H9 (cell line): ENCODE data around the gene PRKAG3. TPM values are rescaled to one million over a fixed set of nuclear protein-coding genes. Genes with fewer than 3 reads are reported as not detected.

ENCODE experiments used
- microRNA-seq: library from miRNA; unstranded; fragments of <30 nt; microRNA quantifications from one replicate; pipeline ENCODE4, GENCODE V29; 2020; ENCODE audit warnings: borderline microRNAs expressed
- total RNA-seq: library from RNA; stranded (reverse); gene quantifications from 2 replicates; pipeline ENCODE4 v1.2.1, GENCODE V29; 2021

Gene PRKAG3
- total RNA-seq, 1 experiment from 2014 or later, result not detected

Small RNA genes lying within 50 kb of the gene (microRNA-seq; reads per million reads assigned to microRNA genes)
- not detected for gene MIR9500

Other genes with a start within 250 kb of the PRKAG3 start
- gene PLCD4, start 223.9 kb downstream of the PRKAG3 start, total RNA-seq, result 0.18 and 0.42 TPM in 2 replicates
- 41.4 and 43.4 TPM in 2 replicates for gene ZNF142, start 172.2 kb downstream of the PRKAG3 start, total RNA-seq
- 39.1 and 44.1 TPM in 2 replicates for gene BCS1L, start 172.1 kb downstream of the PRKAG3 start, total RNA-seq
- gene RNF25, start 159.8 kb downstream of the PRKAG3 start, total RNA-seq, result 35.3 and 40.7 TPM in 2 replicates
- gene STK36, start 159.7 kb downstream of the PRKAG3 start, total RNA-seq, result 32.7 and 38.7 TPM in 2 replicates
- gene TTLL4, start 121.0 kb downstream of the PRKAG3 start, total RNA-seq, result 91.4 and 96.4 TPM in 2 replicates
- gene CYP27A1, start 49.7 kb downstream of the PRKAG3 start, total RNA-seq, result 3.1 and 3.4 TPM in 2 replicates
- not detected in 2 replicates for gene WNT6, start 28.0 kb upstream of the PRKAG3 start, total RNA-seq
- gene WNT10A, start 49.0 kb upstream of the PRKAG3 start, total RNA-seq, result not detected in 2 replicates
- gene CDK5R2, start 127.9 kb upstream of the PRKAG3 start, total RNA-seq, result 0.11 and 0.26 TPM in 2 replicates
- not detected in 2 replicates for gene FEV, start 153.4 kb upstream of the PRKAG3 start, total RNA-seq
- not detected in 2 replicates for gene CRYBA2, start 161.6 kb upstream of the PRKAG3 start, total RNA-seq
- 0.18 and 0.20 TPM in 2 replicates for gene CFAP65, start 209.7 kb upstream of the PRKAG3 start, total RNA-seq
- 0.11 TPM in 1 of 2 replicates, not detected in the other for gene IHH, start 229.1 kb upstream of the PRKAG3 start, total RNA-seq